ENCODE data around the gene PGA3.
"Not testable (repeated sequence)": the region's sequence is repeated elsewhere in the genome, so short reads cannot be mapped to it uniquely, and the experiment has no call there.

PGA3 gene

DNA sequence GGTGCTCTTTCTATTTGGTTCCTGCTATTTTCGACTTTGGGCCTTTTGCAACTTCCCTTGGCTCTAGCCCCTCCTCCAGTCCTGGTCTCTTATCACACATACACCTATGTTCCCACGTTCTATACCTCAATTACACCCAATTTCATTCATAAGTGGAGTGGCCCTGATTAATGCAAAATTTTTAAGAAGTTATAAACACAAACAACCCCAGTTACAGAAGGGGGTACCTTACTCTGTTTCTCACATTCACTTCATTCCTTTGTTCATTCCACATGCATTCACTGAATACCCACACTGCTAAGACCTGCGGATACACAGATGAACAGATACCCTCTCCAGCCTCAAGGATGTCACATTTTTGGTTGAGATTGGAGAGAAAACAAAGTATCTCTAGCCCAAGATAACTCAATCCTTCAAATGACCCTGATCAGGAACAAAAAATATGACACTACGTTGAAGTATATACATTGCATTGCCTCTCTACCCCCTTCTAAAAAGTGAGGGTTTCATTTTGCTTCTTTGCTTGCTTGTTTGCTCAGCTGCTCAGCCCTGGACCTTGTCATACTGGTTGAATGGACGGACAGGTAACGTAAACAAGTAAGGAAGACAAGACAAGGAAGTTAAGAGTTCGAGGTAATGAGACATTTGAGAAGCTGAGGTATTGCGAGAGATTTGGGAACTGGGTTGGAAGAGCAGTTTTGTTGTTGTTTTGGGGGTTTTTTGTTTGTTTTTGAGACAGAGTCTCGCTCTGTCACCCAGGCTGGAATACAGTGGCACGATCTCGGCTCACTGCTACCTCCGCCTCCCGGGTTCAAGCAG lies 38.5 kb upstream of the PGA3 start:
- DNase-seq (ENCODE audit: low read depth), result no peak
- TF ChIP-seq, protein P1, sequence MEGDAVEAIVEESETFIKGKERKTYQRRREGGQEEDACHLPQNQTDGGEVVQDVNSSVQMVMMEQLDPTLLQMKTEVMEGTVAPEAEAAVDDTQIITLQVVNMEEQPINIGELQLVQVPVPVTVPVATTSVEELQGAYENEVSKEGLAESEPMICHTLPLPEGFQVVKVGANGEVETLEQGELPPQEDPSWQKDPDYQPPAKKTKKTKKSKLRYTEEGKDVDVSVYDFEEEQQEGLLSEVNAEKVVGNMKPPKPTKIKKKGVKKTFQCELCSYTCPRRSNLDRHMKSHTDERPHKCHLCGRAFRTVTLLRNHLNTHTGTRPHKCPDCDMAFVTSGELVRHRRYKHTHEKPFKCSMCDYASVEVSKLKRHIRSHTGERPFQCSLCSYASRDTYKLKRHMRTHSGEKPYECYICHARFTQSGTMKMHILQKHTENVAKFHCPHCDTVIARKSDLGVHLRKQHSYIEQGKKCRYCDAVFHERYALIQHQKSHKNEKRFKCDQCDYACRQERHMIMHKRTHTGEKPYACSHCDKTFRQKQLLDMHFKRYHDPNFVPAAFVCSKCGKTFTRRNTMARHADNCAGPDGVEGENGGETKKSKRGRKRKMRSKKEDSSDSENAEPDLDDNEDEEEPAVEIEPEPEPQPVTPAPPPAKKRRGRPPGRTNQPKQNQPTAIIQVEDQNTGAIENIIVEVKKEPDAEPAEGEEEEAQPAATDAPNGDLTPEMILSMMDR (IDR thresholded peaks at IDR 0.05; ENCODE audit: control insufficient read depth, insufficient read depth, low read depth, low read length, missing control alignments), result no peak
- no peak overlapping the region for H3K4me3 ChIP-seq (ENCODE audit: control insufficient read depth, low read depth, low read length)

DNA sequence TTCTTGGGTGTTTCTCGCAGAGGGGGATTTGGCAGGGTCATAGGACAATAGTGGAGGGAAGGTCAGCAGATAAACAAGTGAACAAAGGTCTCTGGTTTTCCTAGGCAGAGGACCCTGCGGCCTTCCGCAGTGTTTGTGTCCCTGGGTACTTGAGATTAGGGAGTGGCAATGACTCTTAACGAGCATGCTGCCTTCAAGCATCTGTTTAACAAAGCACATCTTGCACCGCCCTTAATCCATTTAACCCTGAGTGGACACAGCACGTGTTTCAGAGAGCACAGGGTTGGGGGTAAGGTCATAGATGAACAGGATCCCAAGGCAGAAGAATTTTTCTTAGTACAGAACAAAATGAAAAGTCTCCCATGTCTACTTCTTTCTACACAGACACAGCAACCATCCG lies 37.5 kb upstream of the PGA3 start:
- DNase-seq (ENCODE audit: low read depth); H3K4me3 ChIP-seq (ENCODE audit: control insufficient read depth, low read depth, low read length): not testable (repeated sequence)

DNA sequence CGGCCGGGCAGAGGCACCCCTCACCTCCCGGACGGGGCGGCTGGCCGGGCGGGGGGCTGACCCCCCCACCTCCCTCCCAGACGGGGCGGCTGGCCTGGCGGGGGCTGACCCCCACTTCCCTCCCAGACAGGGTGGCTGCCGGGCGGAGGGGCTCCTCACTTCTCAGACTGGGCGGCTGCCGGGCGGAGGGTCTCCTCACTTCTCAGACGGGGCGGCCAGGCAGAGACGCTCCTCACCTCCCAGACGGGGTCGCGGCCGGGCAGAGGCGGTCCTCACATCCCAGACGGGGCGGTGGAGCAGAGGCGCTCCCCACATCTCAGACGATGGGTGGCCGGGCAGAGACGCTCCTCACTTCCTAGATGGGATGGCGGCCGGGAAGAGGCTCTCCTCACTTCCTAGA lies 37.0 kb upstream of the PGA3 start:
- H3K4me3 ChIP-seq (ENCODE audit: control insufficient read depth, low read depth, low read length), result not testable (repeated sequence)

DNA sequence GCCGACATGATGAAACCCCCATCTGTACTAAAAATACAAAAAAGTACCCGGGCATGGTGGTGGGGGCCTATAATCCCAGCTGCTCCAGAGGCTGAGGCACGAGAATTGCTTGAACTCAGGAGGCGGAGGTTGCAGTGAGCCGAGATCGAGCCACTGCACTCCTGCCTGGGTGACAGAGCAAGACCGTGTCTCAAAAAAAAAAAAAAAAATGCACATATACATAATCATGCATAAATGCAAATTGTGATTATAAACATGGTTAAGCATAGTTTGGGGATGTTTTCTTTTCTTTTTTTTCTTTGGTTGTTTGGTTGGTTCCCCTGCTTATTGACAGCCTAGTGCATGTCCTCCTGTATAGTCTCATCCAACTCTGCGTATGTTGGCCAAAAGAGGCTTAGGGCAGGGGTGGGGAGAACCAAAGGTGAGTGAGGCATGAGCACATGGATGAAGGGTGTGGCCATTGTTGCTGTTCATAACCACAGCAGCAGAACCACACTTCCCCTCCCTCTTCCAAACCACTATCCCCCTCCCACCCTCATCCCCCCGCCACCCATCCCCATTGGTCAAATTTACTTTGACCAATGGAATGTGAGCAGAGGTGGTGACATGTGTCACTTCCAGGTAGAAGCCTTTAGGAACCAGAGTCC lies 35.1 kb upstream of the PGA3 start:
- H3K4me3 ChIP-seq (ENCODE audit: control insufficient read depth, low read depth, low read length), result no peak overlapping the region
- DNase-seq (ENCODE audit: low read depth), result no peak
- TF ChIP-seq, protein P1 (IDR thresholded peaks at IDR 0.05; ENCODE audit: control insufficient read depth, insufficient read depth, low read depth, low read length, missing control alignments), result no peak

More for the DNA sequence above, 37.0 kb upstream of the PGA3 start:
- DNase-seq (ENCODE audit: low read depth), result not testable (repeated sequence)

DNA sequence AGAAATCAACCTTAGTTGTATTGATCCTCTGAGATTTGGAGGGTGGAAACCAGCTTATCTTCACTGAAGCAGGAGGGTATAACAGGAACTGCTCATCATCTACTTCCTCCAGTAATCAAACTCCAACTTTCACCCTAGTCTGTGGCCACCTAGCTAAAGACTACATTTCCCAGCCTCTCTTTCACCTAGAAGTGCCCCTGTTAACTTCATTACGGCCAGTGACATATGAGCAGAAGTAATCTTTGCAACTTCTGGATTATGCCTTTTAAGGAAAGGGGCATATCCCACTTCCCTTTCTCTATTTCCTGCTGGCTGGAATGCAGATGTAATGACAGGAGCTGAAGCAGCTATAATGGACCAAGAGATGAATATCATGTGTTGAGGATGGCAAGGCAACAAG lies 34.5 kb upstream of the PGA3 start:
- no peak for DNase-seq (ENCODE audit: low read depth)
- TF ChIP-seq, protein P1 (IDR thresholded peaks at IDR 0.05; ENCODE audit: control insufficient read depth, insufficient read depth, low read depth, low read length, missing control alignments), result no peak

DNA sequence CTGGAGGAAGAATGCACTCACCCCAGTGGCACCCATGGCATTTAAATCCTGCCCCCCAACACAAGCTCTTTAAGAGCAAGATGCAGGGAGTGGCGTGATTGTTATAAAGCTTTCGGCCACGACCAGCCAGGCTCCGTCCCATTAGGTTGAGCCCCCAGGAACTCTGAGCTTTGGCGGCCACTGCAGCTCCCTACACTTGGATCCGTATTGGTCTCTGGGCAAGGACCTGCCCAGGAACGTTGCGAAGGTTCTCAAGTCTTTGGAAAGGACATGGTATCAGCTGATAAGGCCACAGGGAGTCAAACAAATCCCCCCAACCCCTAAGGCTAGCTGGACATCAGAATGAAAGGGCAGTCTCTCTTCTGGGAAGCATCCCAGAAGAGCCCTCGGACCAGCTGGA lies 32.7 kb upstream of the PGA3 start:
- TF ChIP-seq, protein P1 (IDR thresholded peaks at IDR 0.05; ENCODE audit: control insufficient read depth, insufficient read depth, low read depth, low read length, missing control alignments), result no peak
- H3K4me3 ChIP-seq (ENCODE audit: control insufficient read depth, low read depth, low read length), result no peak overlapping the region
- DNase-seq (ENCODE audit: low read depth), result no peak

More for the DNA sequence above, 34.5 kb upstream of the PGA3 start:
- no peak overlapping the region for H3K4me3 ChIP-seq (ENCODE audit: control insufficient read depth, low read depth, low read length)

DNA sequence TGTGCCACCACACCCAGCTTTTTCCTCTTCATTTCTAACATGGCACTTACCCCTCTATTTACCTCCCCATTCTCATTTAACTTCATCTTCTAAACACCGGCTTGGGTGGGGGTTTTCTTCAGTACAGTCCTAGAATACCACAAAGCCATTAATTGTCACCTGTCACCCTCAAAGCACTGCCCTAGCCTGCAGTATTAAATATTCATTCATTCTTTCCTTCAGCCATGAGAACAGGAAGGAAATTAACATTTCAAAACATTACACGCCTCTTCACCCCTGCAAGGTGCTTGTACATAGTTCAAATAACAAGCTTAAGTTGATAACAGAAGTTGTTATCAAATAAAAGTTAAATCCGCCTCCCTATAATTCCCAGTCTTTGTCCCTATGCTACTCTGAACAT lies 31.4 kb upstream of the PGA3 start:
- no peak overlapping the region for H3K4me3 ChIP-seq (ENCODE audit: control insufficient read depth, low read depth, low read length)
- TF ChIP-seq, protein P1 (IDR thresholded peaks at IDR 0.05; ENCODE audit: control insufficient read depth, insufficient read depth, low read depth, low read length, missing control alignments), result no peak
- DNase-seq (ENCODE audit: low read depth), result no peak
